ENCODE data around the gene AKNAD1.

AKNAD1 gene

DNA sequence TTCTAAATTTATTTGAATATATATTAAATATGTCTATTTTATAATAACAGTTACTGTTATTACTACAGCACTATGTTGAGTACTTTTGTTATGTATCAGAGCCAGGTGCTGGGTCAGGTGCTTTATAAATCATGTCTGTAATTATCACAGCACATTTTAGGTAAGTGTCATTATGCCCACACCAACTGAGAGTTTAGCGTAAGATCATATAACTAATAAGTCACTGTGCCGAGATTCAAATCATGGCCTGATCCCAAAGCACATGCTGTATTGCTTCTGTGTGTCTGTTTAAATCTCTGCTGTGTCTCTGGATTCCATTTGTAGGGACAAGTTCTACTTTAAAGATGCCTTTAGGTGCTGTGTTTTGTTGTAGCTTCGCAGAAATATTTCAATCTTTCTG lies 21.8 kb upstream of the AKNAD1 start:
- no peaks in the 10 kb centered on the region for H3K36me3 ChIP-seq (ENCODE audit: insufficient read depth, low read length)
- H3K4me1 ChIP-seq (ENCODE audit: insufficient read depth, low read length, poor library complexity, severe bottlenecking), result peaks cover 7% of the 10 kb centered on the region
- H3K9me3 ChIP-seq (ENCODE audit: insufficient read depth, low read depth, low read length), result no peaks in the 10 kb centered on the region
- no peaks in the 10 kb centered on the region; the same call in 1 of the 2 replicates for H3F3A ChIP-seq (ENCODE audit: low read depth)
- H3K9me2 ChIP-seq (replicated peaks; ENCODE audit: low read depth, low read length), result no peaks in the 10 kb centered on the region
- H2AFZ ChIP-seq (ENCODE audit: low read length), result no peak overlapping the region
- peaks cover 6% of the 10 kb centered on the region for H3K27me3 ChIP-seq (ENCODE audit: insufficient read depth, low read length, poor library complexity, severe bottlenecking)
- H3K4me2 ChIP-seq (ENCODE audit: low read depth, low read length, poor library complexity, severe bottlenecking), result peak overlapping the region; percentile 67
- TF ChIP-seq EZH2phosphoT487 (IDR thresholded peaks at IDR 0.05; ENCODE audit: borderline replicate concordance), result no peak
- TF ChIP-seq, protein P1, sequence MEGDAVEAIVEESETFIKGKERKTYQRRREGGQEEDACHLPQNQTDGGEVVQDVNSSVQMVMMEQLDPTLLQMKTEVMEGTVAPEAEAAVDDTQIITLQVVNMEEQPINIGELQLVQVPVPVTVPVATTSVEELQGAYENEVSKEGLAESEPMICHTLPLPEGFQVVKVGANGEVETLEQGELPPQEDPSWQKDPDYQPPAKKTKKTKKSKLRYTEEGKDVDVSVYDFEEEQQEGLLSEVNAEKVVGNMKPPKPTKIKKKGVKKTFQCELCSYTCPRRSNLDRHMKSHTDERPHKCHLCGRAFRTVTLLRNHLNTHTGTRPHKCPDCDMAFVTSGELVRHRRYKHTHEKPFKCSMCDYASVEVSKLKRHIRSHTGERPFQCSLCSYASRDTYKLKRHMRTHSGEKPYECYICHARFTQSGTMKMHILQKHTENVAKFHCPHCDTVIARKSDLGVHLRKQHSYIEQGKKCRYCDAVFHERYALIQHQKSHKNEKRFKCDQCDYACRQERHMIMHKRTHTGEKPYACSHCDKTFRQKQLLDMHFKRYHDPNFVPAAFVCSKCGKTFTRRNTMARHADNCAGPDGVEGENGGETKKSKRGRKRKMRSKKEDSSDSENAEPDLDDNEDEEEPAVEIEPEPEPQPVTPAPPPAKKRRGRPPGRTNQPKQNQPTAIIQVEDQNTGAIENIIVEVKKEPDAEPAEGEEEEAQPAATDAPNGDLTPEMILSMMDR (conservative IDR thresholded peaks at IDR 0.05; ENCODE audit: low read length), result no peak
- H3K9ac ChIP-seq (ENCODE audit: low read depth, low read length, poor library complexity, severe bottlenecking), result no peak overlapping the region
- H3K4me3 ChIP-seq (ENCODE audit: low read length, poor library complexity, severe bottlenecking), result peak overlapping the region; percentile 74
- peaks cover 51% of the 10 kb centered on the region for H3K79me2 ChIP-seq (ENCODE audit: insufficient read depth, low read length)
- H4K20me1 ChIP-seq (ENCODE audit: insufficient read depth, low read length, poor library complexity, severe bottlenecking), result no peaks in the 10 kb centered on the region

DNA sequence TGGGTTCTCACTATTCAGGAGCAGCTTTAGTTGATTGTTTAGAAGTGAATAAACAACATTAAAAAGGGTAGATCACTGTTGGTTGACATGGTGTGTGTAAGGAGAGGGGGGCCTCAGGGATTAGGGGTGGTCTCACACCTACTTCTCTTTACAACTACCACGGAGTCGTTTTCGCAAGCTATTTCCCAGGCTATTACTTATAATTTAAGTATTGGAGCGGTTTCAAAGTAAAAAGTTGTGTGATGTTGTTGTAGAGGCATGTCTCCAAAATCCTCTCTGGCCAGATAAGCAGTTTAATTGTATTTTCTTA lies 21.2 kb upstream of the AKNAD1 start:
- Histone ChIP-seq H3F3A (ENCODE audit: low read depth) (no peaks in the 10 kb centered on the region; the same call in 1 of the 2 replicates), H3K9me3 (ENCODE audit: insufficient read depth, low read depth, low read length) (no peaks in the 10 kb centered on the region), H3K27me3 (ENCODE audit: insufficient read depth, low read length, poor library complexity, severe bottlenecking) (peaks cover 6% of the 10 kb centered on the region), H3K36me3 (ENCODE audit: insufficient read depth, low read length) (no peaks in the 10 kb centered on the region), H3K79me2 (ENCODE audit: insufficient read depth, low read length) (peaks cover 45% of the 10 kb centered on the region), H3K4me2 (ENCODE audit: low read depth, low read length, poor library complexity, severe bottlenecking) (peak overlapping the region; percentile 67), H4K20me1 (ENCODE audit: insufficient read depth, low read length, poor library complexity, severe bottlenecking) (no peaks in the 10 kb centered on the region), H3K4me3 (ENCODE audit: low read length, poor library complexity, severe bottlenecking) (peak overlapping the region; percentile 74), H2AFZ (ENCODE audit: low read length) (no peak overlapping the region), H3K9me2 (replicated peaks; ENCODE audit: low read depth, low read length) (no peaks in the 10 kb centered on the region), H3K4me1 (ENCODE audit: insufficient read depth, low read length, poor library complexity, severe bottlenecking) (peaks cover 4% of the 10 kb centered on the region), H3K9ac (ENCODE audit: low read depth, low read length, poor library complexity, severe bottlenecking) (peak overlapping the region; percentile 81)
- no peak for TF ChIP-seq EZH2phosphoT487 (IDR thresholded peaks at IDR 0.05; ENCODE audit: borderline replicate concordance)
- TF ChIP-seq, protein P1 (conservative IDR thresholded peaks at IDR 0.05; ENCODE audit: low read length), result no peak

DNA sequence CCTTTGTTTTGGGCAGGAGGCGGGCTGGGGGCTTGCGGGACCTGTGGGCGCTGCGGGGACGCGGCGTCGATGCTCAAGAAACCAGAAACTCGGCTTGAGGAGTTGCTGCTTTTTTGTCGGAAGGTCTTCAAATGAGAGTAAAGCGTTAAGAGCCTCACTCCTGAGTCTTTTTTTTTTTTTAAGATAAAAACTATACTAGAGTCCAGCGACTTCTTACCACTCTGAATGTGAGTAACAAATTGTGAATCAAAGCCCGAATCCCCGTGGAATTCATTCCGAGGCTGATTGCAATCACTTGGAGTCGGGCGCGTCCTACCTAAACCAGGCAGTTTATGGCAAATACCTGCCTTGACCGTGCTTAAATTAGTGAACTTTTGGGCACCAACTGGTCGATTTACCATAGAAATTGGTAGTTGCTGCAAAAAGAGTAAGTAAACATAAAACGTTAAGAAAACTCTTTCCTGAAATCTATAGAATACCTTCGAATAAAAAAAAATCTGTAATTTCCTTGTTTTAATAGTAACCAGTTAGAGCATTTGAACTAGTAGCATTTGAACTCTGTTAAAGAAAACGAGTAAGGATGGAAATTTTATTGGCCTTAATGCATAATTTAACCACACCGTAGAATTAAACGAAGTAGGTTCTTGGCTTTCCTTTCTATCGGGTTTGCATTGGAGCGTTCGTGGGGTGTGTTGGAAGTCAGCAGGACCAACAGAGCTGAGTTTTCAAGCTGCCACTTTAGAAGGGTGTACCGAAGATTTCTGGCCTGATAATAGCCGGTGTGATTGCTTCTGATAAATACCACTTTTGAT lies 20.7 kb upstream of the AKNAD1 start:
- peak overlapping the region; percentile 90 for H2AFZ ChIP-seq (ENCODE audit: low read length)
- peak overlapping the region; percentile 74 for H3K4me3 ChIP-seq (ENCODE audit: low read length, poor library complexity, severe bottlenecking)
- no peaks in the 10 kb centered on the region for H3K9me3 ChIP-seq (ENCODE audit: insufficient read depth, low read depth, low read length)
- peaks cover 4% of the 10 kb centered on the region for H3K4me1 ChIP-seq (ENCODE audit: insufficient read depth, low read length, poor library complexity, severe bottlenecking)
- H3K79me2 ChIP-seq (ENCODE audit: insufficient read depth, low read length), result peaks cover 40% of the 10 kb centered on the region
- peaks cover 6% of the 10 kb centered on the region for H3K27me3 ChIP-seq (ENCODE audit: insufficient read depth, low read length, poor library complexity, severe bottlenecking)
- TF ChIP-seq, protein P1 (conservative IDR thresholded peaks at IDR 0.05; ENCODE audit: low read length), result no peak
- TF ChIP-seq EZH2phosphoT487 (IDR thresholded peaks at IDR 0.05; ENCODE audit: borderline replicate concordance), result no peak
- no peaks in the 10 kb centered on the region for H3K36me3 ChIP-seq (ENCODE audit: insufficient read depth, low read length)
- H3F3A ChIP-seq (ENCODE audit: low read depth), result no peaks in the 10 kb centered on the region; the same call in 1 of the 2 replicates
- H4K20me1 ChIP-seq (ENCODE audit: insufficient read depth, low read length, poor library complexity, severe bottlenecking), result no peaks in the 10 kb centered on the region
- H3K9ac ChIP-seq (ENCODE audit: low read depth, low read length, poor library complexity, severe bottlenecking), result peak overlapping the region; percentile 81
- peak overlapping the region; percentile 67 for H3K4me2 ChIP-seq (ENCODE audit: low read depth, low read length, poor library complexity, severe bottlenecking)
- no peaks in the 10 kb centered on the region for H3K9me2 ChIP-seq (replicated peaks; ENCODE audit: low read depth, low read length)
